ENCODE data around the gene TPCN2.
A peak's percentile ranks its signal among the peaks of the same experiment; 100 is the strongest.

Gene TPCN2

GRCh38 chr11:69114811-69115523 is 66.2 kb downstream of the TPCN2 start:
- no peak for DNase-seq

GRCh38 chr11:69115586-69116560 is 67.1 kb downstream of the TPCN2 start:
- DNase-seq = no peak

DNA sequence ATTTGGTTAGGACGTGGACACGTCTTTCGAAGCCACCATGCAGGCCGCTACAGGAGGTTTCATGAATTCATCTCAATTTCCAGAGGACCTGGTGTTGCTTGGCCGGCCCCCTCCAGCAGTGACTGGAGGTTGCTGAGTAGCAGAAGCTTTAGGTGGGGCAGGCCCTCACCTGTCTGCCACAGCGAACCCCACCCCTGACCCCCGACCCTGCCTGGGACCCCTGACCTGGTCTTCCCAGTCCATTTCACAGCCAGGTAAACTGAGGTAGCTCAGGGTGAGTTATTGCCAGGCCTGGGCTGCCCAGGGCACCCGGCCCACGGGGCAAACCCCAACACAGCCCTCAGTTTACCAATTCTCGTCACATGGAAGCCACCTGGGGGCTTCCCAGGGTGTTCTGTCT is 67.9 kb downstream of the TPCN2 start:
- no peak for DNase-seq

GRCh38 chr11:69119190-69119589 is 70.5 kb downstream of the TPCN2 start:
- DNase-seq = no peak

DNA sequence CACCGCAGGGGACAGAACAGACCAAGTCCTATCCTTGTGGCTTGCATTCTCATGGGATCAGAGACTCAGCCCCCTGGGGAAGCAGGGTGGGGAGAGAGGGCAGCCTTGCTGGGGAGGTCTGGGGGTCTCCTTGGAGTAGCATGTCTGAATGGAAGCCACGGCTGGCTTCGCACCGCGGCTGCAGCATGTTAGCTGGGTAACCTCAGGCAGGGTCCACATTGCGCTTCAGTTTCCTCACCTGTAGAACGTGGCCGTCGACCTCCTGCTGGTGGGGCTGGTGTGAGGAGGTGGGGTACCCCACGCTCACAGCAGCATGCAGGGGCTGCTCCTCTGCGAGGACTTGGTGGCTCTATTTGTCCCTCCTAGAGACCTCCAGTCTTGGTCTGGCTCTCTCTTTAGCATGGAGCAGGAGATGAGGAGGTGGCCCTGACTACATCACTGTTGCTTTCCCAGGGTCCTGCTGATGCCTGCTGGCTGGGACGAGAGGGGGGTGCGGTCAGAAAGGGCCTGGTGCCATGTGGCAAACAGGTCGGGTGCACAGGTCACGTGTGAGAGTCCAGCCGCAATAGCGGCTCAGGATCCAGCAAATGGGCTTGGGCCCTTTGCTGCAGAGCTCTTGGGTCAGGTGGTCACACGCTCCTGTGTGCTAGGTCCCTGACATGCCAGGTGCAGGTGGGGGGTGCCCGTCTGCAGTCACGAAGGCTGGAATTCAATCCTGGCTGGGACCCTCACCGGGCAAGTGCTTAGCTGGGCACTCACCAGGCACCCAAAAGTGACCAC is 71.6 kb downstream of the TPCN2 start:
- DNase-seq = no peak

- no peak for DNase-seq
These were observed 72.3 kb downstream of the TPCN2 start for GRCh38 chr11:69121021-69121420.

DNA sequence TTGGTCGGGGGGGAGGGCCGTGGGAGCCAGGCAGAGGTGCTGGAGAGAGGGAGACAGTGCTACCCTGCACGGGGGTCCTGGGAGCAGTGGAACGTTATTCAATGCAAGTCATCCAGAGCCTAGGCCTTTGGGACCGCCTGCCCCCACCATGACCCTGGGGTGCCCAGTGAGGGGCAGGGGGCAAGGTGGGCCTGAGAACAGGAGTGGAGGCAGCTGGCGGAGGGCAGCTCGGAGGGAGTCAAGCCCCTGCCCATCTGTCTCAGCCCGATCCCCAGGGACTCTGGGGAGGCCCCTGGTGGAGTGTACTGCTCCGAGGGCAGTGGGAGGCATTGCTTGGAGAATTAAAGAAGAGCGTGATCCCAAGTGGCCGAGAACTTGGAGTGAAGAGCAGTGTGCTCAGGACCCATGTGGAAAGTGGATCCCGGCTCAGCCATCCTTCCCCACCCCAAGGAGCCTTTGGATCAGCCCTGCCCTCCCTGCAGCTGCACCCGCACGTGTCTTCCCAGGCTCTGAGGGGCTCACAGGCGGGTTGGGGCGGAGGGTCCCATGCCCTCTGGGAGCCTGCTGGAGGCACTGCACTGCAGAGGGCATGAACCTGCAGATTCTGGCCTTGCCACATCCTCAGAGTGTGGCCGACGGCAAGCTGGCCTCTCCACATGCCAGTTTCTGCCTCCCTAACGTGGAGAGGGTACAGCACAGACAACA is 73.0 kb downstream of the TPCN2 start:
- DNase-seq = no peak

GRCh38 chr11:69122326-69122629 is 73.5 kb downstream of the TPCN2 start:
- no peak for DNase-seq

DNA sequence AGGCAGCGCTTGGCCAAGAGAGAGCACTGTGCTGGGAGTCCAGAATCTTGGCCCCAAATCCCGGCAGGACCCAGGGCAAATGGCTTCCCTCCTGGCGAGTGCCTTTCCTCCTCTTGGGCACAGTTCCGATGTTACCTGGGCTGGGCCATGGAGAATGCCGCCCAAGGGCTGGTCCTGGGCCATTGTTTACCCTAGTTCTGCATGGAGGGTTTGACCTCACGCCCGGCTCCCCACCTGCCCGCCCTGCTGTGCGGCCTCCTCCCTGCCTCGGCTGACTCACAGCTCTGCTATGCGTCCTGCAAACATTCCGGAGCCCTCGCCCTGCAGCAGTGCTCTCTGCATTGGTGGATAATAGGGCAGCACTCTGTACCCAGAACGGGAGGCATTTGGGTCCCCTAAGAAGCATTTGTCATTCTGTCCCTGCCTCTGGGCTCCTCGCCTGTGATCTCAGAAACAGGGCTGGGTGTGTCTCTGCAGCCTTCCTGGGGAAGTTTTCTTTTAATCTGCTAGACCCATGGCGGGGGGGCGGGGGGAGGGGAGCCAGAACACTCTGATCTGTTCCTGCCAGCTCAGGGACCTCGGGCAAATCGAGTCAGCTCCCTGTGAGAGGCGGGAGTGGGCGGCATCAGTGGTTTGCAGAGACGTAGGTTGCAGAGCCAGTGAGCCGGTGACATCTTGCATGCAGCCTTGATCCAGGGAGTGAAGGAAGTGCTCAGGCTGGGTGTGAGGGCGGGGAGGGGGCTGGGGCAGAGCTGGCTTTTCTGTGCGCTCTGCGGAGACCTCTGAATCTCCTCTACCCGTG is 74.1 kb downstream of the TPCN2 start:
- DNase-seq = no peak

DNA sequence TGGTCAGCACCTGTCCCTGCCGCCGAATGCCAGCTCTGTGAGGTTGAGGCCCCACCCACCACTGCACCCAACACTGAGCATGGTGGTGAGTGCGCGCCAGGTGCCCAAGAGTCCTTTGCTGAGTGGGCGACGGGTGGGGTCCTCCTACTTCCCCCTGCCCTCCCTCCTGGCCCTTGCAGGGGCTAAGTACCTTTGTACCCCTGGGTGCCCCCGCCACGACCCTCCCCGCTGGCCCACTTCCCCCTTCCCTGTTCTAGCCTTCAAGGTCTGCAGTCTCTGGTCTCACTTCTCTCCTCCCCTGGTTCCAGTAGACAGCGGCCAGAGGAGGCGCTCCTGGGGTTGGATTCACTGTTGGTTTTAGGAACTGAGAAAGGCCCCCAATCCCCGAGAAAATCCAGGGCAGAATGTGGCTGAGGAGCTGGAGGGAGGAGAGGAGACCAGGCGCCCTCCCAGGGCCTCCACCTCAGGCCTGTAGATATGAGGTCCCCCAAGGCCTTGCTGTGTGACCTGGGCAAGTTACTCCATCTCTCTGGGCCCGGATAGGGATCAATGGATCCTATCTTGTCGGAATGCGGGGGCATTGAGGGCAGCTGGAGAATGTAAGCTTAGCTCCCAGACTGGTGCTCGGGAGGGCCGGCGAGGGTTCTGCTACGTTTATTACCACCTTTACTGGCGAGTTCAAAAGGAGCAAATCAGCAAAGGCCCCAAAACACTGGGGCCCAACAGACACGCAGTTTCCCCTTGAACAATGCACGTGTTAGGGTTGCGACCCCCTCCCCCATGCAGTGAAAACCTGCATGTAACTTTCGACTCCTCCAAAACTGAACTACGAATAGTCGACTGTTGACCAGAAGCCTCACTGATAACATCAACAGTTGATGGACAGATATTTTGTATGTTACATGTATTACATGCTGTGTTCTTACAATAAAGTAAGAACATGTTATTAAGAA is 75.1 kb downstream of the TPCN2 start:
- DNase-seq = no peak

DNA sequence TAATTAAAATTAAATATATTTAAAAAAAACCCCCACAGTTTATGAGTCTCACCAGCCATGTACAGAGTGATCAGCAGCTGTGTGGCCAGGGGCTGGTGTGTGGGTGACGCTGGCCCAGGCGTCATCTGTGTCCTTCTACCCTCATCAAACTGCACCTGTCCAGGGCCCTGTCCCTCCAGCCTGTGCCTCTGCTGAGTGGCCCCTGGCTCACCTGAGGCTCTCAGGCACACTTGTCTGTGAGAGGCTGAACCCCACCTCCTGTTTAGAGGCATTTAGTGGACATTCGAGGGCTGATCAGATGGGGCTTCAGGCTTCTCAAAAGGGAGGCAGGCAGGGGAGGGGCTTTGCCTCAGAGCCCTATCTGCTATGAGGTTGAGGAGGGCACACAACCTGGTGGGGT is 77.1 kb downstream of the TPCN2 start:
- DNase-seq = no peak

GRCh38 chr11:69126286-69126685 is 77.6 kb downstream of the TPCN2 start:
- no peak for DNase-seq

GRCh38 chr11:69127081-69127850 is 78.5 kb downstream of the TPCN2 start:
- DNase-seq = no peak

- no peak for DNase-seq
These were observed 79.2 kb downstream of the TPCN2 start for GRCh38 chr11:69127884-69128283.

GRCh38 chr11:69129053-69129452 is 80.3 kb downstream of the TPCN2 start:
- DNase-seq = no peak

DNA sequence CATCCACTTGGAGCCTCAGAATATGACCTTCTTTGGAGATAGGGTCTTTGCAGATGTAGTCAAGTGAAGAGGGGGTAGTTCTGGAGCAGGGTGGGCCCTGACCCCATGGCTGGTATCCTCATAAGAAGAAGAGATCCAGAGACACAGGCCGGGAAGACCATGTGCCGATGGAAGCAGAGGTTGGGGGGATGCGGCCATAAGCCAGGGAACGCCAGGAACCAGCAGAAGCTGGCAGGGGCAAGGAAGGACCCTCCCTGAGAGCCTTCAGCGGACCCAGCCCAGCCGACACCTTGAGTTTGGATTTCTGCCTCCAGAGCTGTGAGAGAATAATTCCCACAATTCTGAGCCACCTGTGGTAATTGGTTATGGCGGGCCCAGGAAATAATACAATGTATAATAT is 80.9 kb downstream of the TPCN2 start:
- DNase-seq = no peak

- DNase-seq = no peak
These were observed 81.9 kb downstream of the TPCN2 start for GRCh38 chr11:69130654-69131053.

DNA sequence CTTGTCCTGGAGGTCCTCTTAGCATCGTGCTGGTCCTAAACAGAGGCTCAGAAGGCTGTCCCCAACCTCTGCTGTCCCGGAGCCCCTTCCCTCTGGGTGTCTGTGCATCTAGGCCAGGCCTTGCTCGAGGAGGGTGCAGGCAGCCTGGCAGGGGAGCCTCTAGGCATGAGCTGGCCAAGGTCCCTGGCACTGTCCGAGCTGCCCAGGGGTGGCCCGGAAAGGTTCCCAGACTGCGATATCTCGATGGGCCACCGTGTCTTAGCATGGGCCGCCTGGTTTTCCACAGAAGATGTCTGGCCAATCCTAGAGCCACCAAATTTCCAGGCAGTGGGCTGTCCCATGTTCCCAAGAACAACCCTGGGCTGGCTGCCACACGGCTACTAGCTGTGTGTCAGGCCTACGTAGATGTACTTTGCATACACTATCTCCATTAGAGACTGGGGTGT is 82.4 kb downstream of the TPCN2 start:
- no peak for DNase-seq

DNA sequence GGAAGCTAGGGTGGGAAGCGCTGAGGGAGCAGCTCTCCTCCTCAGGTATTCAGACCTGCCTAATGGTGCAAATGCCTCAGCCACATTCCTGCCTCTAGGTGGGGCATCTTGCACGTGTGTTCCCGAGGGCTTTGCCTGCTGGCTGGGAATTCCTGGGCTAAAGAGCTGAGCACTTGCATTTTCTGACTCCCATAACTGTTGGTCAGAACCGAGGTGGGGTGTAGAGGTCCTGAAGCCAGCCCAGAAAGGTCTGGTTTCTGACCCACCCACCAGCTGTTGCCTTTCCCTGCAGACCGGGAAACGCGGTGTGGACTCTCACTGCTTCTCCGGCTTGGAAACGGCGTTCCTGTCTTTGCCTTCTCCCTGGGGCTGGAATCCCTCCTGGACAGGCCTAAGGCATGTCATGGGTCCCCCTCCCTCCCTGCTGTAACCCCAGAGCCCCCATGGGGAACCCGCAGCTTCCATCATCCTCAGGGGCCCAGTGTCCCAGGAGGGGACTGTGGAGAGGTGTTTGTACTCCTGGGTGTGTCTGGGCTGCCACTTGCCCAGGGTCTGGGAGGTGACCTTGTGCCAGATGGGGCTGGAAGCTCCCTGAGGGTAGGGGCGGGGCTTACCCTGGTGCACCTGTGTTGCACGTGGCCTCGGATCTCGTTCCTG is 83.0 kb downstream of the TPCN2 start:
- peak; percentile 64 for DNase-seq
